Right lung (tissue), 5 donors: ENCODE measurements around the gene NUP210. TPM values are rescaled to one million over a fixed set of nuclear protein-coding genes. Genes with fewer than 3 reads are reported as not detected.
"Not testable (repeated sequence)": the region's sequence is repeated elsewhere in the genome, so short reads cannot be mapped to it uniquely, and the experiment has no call there.

ENCODE experiments used
- DNase-seq, 2 donors: peaks; one replicate each; pipeline ENCODE4 v3.0.0-alpha.2; 2013
- polyA plus RNA-seq, 5 donors: library from polyadenylated mRNA; unstranded; fragments of 120-200 nt; gene quantifications; one replicate each; pipeline versions ENCODE4 v1.2.1 to v1.2.3, GENCODE V29; 2013; ENCODE audit warnings: inconsistent platforms in 1 of 5, low replicate concordance in 1 of 5; ENCODE audit not compliant: insufficient read length in 5 of 5, insufficient read depth in 1 of 5

NUP210 gene
- polyA plus RNA-seq, 5 donors, result 15.0 to 18.6 (median 15.9) TPM

GRCh38 chr3:13407926-13408325 lies 12.2 kb downstream of the NUP210 start:
- no peak for DNase-seq

DNA sequence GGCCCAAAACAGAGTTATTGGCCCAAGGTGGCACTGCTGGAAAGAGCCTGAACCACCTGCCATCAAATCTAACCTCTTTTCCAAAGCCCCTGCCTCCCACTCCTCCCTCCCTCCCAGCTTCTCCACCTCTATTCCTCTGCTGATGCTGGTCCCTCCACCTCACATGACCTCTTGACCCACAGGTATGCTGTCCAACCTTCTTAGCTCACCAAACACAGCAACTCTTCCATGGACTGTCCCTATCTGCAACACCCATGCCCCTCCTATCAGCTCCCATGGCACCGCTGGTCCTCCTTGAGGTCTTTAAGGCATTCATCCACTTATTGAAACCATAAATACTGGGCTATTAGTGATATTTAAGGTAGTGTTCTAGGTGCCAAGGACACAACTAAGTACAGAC lies 12.6 kb downstream of the NUP210 start:
- DNase-seq, result no peak

DNA sequence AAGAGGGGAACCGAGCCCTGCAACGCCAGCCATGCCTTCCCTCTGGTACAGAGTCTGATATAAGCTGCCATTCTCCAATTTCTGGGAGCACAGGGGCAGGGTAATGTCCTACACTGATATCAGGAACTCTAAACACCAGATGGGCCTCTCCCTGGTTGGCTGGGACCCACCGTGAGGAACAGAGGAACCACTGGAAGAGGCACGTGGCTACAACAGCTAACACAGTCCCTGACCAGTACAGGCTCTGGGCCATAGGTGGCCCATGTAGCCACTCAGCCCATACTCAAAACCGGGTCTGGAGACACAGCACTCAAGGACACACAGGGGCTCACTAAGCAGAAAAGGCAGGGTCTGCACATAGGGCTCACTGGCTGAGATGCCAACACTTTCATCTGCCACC lies 13.9 kb downstream of the NUP210 start:
- no peak for DNase-seq

GRCh38 chr3:13405614-13406013 lies 14.5 kb downstream of the NUP210 start:
- DNase-seq, result no peak

DNA sequence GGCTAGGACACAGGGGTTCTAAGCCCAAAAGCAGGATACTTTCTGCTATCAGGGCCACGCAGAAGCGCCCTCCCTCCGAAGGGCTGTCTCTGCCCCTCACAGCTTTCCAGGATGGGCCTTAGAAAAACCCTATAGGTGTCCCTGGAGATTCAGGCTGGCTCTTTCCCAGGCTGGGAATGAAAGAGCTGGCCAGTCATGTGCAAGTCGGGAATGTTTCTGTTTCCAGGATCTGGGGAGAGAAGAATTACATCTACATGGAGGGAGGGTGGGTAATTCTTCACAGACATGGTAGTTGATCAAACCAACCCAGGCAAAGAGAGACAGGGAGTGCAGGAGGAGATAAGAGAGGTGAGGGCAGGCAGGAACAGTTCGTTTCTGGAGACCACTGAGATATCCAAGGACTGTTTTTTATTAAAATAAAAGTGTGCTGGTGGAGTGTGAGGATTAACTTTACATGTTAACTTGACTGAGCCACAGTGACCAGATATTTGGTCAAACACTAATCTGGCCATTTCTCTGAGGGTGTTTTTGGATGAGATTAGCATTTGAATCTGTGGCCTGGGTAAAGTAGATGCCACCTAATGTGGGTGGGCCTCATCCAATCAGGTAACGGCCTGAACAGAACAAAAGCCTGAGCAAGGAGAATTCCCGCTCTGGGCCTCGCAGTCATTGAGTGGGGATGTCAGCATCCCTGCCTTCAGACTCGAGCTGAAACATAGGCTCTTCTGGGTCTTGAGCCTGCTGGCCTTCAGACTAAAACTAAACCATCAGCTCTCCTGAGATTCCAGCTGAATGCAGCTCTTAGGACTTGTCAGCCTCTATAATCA lies 15.3 kb downstream of the NUP210 start:
- DNase-seq, result no peak

- DNase-seq, result no peak
Observed at GRCh38 chr3:13403847-13404246, 16.3 kb downstream of the NUP210 start.

DNA sequence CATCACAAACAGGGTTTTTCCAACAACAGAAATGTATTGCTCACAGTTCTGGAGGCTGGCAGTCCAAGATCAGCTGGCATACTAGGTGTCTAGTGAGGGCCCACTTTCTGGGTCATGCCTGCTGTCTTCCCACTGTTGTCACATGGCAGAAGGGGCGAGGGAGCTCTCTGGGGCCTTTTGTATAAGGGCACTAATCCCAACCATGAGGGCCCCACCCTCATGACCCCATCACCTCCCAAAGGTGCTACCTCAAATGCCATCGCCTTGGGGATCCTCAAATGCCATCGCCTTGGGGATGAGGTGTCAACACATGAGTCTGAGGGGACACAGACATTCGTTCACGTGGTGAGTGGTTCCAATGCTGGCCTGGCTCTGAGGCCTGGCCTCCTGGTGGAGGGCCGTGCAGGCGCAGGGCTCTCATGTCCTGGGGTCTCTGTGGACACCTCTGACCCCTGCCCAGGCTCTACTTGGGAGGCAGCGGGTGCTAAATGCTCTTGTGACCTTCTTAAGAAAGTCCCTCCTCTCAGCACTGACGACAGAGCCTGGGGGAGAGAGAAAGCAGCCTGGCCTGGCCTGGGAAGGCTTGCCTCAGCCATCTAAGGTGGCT lies 16.8 kb downstream of the NUP210 start:
- DNase-seq, result no peak

- DNase-seq, result no peak
Observed at GRCh38 chr3:13401149-13401548, 19.0 kb downstream of the NUP210 start.

- no peak for DNase-seq
Observed at GRCh38 chr3:13400114-13400673, 19.9 kb downstream of the NUP210 start.

DNA sequence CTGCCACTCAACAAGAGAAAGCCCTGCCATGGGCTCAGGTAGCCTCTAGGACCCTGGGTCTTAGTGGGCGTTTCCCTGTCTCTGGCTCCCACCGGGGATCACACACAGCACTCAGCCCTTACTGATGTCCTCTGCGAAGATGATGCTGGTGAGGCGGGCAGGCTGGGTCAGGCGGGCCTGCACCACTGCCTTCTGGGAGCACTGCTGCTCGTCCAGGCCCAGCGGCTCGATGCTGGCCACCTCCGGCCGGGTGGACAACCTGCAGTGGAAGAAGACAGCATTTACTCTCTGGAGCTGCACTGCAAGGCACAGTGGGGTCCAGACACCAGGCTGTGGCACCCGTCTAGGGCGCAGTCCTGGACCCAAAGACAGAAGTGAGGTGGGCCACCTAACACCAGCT lies 20.5 kb downstream of the NUP210 start:
- DNase-seq, result no peak

GRCh38 chr3:13397316-13397715 lies 22.8 kb downstream of the NUP210 start:
- DNase-seq, result no peak

- no peak for DNase-seq
Observed at GRCh38 chr3:13394363-13394762, 25.8 kb downstream of the NUP210 start.

DNA sequence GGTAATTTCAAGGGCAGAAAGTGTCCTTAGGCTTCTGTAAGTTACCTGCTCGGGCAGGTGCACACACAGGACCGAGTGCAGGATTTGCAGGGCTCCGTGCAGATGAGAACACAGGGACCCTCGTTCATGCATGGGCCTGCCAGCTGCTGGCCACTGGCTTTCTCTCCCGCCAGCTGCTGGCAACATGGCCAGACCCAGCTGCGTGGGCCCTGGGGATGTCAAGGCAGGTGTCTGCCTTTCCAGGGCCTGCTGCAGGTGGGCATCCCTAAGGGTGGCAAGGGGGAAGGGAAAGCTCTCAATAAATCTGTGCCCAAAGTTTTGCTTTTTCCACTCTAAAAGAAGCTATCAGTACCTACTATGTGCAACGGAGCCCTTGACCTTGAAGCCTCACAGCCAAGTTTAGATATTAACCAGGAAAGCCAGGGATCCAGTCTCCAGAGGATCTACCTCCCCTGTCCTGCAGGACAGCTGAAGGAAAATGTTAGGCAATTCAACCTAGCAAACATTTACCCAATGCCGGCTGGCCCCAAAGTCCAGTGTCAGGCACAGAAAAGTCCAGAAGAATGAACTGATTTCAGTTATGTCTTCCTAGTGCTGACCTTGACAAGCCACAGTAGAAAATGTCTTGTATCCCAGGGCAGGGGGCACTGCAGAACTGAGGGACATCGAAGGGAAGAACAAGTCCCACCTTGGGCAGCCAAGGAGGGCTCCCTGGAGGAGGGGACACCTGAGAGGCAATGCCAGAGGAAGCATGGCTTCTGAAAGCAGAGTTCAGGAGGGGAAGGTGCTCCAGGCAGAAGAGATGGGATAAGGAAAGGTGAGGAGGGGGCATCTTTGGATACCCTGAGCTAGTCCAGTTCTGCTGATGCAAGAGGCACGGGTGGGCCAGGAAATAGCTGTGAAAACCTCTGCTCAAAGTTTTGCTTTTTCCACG lies 26.4 kb downstream of the NUP210 start:
- DNase-seq, result no peak

GRCh38 chr3:13391308-13391707 lies 28.8 kb downstream of the NUP210 start:
- no peak for DNase-seq

DNA sequence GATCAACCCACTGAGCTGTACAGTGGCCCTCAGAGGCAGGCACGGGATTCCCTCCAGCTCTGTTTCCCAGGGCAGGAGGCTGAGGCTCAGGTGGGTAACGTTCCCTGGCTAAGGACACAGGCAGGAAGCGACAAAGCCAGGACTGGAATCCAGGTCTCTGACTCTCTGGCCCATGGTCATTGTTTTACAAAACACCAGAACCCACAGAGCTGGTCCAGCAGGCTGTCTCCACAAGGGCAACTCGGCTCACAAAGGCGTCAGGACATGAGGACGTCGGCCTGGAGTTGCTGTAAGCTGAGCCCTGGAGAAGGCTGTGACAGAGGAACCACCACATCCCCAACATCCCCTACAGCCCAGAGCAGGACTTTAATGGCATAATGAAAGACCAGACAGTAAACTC lies 30.7 kb downstream of the NUP210 start:
- DNase-seq, result no peak

DNA sequence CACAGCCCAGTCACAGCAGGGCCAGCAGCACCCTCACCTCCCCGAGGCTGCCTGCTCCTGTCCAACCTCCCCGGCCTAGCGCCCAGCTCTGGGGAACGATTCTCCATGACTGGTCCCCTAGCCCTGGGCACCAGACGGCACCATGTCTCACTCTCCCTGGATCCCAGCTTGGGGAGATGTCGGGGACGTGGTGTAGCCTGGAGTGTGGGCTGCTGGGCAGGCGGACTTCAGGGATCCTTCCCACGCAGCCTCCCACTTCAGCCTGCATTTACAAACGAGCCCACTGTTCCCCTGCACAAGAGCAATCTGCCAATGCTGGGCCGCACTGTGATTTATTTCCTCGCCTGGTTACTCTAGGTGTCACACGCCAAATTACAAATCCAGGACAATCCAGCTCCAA lies 31.3 kb downstream of the NUP210 start:
- DNase-seq, result no peak

DNA sequence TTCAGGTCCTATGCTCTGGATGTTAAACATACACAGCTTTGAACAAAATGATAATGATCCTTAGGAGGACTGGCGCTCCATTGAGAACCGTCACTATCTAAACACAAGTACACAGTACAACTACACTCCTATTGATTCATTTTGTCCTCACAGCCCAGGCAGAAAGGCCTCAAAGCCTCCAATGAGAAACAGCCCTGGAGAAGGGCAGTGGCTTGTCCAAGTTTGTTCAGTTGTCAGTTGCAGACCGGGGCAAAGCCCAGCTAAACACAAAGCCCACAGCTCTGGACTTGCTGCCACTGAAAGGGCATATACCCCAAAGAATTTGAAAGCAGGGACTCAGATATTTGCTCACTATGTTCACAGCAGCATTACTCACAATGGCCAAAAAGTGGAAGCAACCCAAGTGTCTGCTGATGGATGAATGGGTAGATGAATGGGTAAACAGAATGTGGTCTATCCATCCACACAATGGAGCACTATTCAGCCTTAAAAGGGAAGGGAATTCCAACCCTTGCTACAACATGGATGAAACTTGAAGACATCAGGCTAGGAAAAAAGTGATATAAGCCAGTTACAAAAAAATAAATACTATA lies 34.7 kb downstream of the NUP210 start:
- DNase-seq, result no peak

- DNase-seq, result no peak
Observed at GRCh38 chr3:13380971-13381370, 39.2 kb downstream of the NUP210 start.

GRCh38 chr3:13379201-13379830 lies 40.8 kb downstream of the NUP210 start:
- no peak for DNase-seq

- DNase-seq, result no peak
Observed at GRCh38 chr3:13378155-13378554, 42.0 kb downstream of the NUP210 start.

GRCh38 chr3:13377741-13378140 lies 42.4 kb downstream of the NUP210 start:
- not testable (repeated sequence) for DNase-seq
